SK-MEL-5 (cell line): Measurements from ENCODE around the gene SRRM2. TPM values are rescaled to one million over a fixed set of nuclear protein-coding genes. Genes with fewer than 3 reads are reported as not detected.

ENCODE experiments used
- DNase-seq: peaks from one replicate; pipeline ENCODE4 v3.0.0-alpha.2; 2016; ENCODE audit warnings: low read depth, low spot score
- in situ Hi-C: cut with HindIII; loops from 2 replicates; pipeline ENCODE4 v1.10.0; 2016; ENCODE audit warnings: low sequenced_read_pairs, high pct_unique_total_duplicates, low pct_unique_long_range_greater_than_20kb
- small RNA-seq, 2 experiments: library from RNA; depleted of rRNA; stranded (forward); fragments of <200 nt; gene quantifications; one replicate each; pipeline ENCODE3, GENCODE V24; 2014
- total RNA-seq: library from RNA; depleted of rRNA; stranded (reverse); fragments of >200 nt; shearing (Covaris generic); gene quantifications from 2 replicates; pipeline ENCODE4 v1.2.3, GENCODE V29; 2014; rRNA removed

The SRRM2 gene
- total RNA-seq, 1 experiment from 2014 or later, result 21.4 TPM

- in situ Hi-C loops, result no loop called here
- no peak for DNase-seq
These were observed 65.9 kb downstream of the SRRM2 start for GRCh38 chr16:2818272-2818876.

- in situ Hi-C loops, result no loop called here
- DNase-seq, result no peak
These were observed 66.9 kb downstream of the SRRM2 start for GRCh38 chr16:2819179-2819938.

GRCh38 chr16:2819939-2820835, 67.7 kb downstream of the SRRM2 start:
- in situ Hi-C loops, result no loop called here
- DNase-seq, result no peak

Small RNAs within 50 kb of the gene (small RNA-seq; reads per million reads assigned to genes)
- 0 to 0.08 reads per million in 2 experiments for gene SNORA3C

Other genes with a start within 250 kb of the SRRM2 start
- gene ATP6V0C, start 238.7 kb upstream of the SRRM2 start, total RNA-seq, result 77.8 and 90.0 TPM in 2 replicates
- 119 and 124 TPM in 2 replicates for gene AMDHD2, start 232.3 kb upstream of the SRRM2 start, total RNA-seq
- gene CEMP1, start 221.2 kb upstream of the SRRM2 start, total RNA-seq, result not detected in 2 replicates
- 12.3 and 16.3 TPM in 2 replicates for gene PDPK1, start 214.6 kb upstream of the SRRM2 start, total RNA-seq
- 21.5 and 23.4 TPM in 2 replicates for gene KCTD5, start 70.1 kb upstream of the SRRM2 start, total RNA-seq
- 0.13 and 0.24 TPM in 2 replicates for gene PRSS27, start 32.4 kb upstream of the SRRM2 start, total RNA-seq
- 113 and 114 TPM in 2 replicates for gene ELOB, start 24.6 kb downstream of the SRRM2 start, total RNA-seq
- 0.24 and 1.0 TPM in 2 replicates for gene PRSS33, start 34.9 kb downstream of the SRRM2 start, total RNA-seq
- not detected in 2 replicates for gene PRSS41, start 45.8 kb downstream of the SRRM2 start, total RNA-seq
- gene PRSS21, start 64.6 kb downstream of the SRRM2 start, total RNA-seq, result not detected in 2 replicates
- gene ZG16B, start 77.7 kb downstream of the SRRM2 start, total RNA-seq, result not detected in 2 replicates
- gene PRSS22, start 105.5 kb downstream of the SRRM2 start, total RNA-seq, result not detected in 2 replicates
- gene FLYWCH2, start 130.6 kb downstream of the SRRM2 start, total RNA-seq, result 30.3 and 31.8 TPM in 2 replicates
- gene FLYWCH1, start 159.3 kb downstream of the SRRM2 start, total RNA-seq, result 19.3 and 25.8 TPM in 2 replicates
- 3.7 and 4.5 TPM in 2 replicates for gene KREMEN2, start 211.6 kb downstream of the SRRM2 start, total RNA-seq
- gene PAQR4, start 216.7 kb downstream of the SRRM2 start, total RNA-seq, result 24.5 and 30.3 TPM in 2 replicates
- gene PKMYT1, start 227.8 kb downstream of the SRRM2 start, total RNA-seq, result 12.5 and 13.8 TPM in 2 replicates